ENCODE measurements around the gene TSPO.

The TSPO gene

DNA sequence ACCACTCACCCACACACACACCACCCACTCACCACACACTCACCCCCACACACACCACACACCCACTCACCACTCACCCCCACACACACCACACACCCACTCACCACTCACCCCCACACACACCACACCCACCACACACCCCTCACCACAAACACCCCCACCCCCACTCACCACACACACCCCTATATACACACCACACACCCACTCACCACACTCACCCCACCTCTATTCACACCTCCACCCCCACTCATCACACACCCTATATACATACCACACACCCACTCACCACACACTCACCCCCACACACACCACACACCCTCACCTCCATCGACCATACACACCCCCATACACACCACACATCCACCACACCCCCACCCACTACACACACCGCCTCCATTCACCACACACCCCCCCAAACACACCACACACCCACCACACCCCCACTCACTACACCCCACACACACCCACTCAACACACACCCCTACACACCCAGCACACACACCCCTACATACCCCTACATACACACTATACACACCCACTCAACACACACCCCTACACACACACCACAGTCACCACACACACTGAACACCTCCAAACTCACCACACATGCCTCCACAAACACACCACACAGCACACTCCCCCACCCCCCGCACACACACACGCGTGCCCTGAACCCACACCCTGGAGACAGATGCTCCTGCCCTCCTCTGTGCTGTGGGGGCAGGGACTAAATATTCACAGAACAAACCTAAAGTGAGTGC, 54.6 kb downstream of the TSPO start:
- TF ChIP-seq, protein P1, sequence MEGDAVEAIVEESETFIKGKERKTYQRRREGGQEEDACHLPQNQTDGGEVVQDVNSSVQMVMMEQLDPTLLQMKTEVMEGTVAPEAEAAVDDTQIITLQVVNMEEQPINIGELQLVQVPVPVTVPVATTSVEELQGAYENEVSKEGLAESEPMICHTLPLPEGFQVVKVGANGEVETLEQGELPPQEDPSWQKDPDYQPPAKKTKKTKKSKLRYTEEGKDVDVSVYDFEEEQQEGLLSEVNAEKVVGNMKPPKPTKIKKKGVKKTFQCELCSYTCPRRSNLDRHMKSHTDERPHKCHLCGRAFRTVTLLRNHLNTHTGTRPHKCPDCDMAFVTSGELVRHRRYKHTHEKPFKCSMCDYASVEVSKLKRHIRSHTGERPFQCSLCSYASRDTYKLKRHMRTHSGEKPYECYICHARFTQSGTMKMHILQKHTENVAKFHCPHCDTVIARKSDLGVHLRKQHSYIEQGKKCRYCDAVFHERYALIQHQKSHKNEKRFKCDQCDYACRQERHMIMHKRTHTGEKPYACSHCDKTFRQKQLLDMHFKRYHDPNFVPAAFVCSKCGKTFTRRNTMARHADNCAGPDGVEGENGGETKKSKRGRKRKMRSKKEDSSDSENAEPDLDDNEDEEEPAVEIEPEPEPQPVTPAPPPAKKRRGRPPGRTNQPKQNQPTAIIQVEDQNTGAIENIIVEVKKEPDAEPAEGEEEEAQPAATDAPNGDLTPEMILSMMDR (IDR thresholded peaks at IDR 0.05), result no peak

DNA sequence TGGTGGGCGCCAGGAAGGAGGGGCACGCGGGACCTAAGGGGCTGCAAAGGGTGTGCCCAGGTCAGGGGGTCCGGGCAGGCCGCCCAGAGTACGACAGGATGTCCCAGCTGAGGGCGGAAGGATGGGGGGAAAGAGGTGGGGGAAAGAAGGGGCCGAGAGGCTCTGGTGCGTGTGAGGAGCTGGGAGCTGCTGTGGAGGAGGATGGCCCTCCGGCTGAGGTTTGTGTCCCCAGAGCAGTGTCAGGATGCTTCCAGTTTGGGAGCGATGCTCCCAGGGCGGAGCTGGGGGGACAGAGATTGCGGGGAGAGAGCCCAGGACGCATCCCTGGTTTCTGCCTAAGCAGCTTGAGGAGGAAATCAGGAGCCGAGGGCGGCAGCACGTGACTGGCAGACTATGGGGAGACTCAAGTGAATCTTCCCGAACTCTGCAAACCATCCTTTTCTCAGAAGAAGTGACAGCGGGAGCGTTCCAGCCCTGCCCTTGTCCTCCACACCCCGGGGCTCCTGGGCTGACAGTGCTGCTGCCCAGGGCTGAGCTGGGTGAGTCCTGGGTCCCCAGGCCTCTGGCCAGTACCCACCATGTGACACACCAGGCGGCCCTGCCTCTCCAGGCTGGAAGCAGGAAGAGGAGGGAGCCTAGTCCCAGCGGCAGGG, 55.3 kb downstream of the TSPO start:
- TF ChIP-seq, protein P1 (IDR thresholded peaks at IDR 0.05), result no peak

DNA sequence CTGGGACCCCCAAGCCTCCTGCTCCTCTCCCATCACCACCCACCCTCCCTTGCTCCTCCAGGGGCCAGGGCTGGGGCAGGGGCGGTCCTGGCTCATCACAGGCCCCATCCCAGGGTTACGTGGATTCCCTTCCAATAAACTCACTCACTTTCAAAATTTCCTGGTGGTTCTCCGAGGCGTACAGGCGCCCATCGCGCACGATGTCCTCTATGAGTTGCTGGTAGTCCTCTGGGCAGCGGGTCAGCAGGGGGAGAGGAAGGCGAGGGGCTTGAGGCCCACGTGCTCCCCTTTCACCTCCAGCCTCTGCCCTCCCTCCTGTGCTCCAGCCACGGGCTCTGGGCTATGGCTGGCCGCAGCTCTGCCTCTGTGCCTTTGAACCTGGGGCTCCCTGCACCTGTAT, 56.0 kb downstream of the TSPO start:
- TF ChIP-seq, protein P1 (IDR thresholded peaks at IDR 0.05), result no peak

GRCh38 chr22:43207849-43208702, 56.7 kb downstream of the TSPO start:
- TF ChIP-seq, protein P1 (IDR thresholded peaks at IDR 0.05), result no peak

DNA sequence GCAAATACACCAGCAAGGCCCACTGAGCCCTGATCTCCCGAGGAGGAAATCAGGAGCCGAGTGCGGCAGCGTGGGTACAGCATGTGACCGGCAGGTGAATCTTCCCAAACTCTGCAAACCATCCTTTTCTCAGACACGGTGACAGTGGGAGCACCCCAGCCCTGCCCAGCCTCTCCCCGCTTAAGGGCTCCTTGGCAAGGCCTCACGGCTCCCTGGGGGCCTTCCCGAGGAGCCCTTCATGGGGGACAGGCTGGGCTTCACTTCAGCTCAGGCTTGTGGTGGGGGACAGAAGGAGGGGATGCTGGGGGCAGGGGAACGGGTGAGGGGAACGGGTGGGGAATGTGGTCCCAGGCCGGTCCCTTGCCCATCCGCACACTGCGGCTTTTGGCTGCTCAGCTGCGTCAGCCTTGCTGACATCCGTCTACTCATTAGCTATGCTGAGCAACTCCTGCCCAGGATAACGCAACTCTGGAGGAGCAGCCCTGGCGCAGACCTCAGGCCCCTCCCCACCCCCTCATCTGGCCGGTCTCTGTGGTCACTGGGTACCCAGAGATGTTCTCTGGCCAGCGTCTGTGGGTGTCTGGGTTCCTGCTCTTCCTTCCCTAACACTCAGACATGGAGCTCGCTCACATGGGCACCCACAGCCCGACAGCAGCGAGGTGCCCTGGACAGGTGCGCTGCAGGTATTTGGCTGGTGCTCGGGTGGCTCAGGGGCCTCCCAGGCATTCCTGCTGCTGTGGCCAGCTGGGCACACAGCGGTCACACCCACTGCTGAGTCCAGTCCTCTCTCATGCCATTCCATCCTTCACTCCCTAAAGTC, 57.6 kb downstream of the TSPO start:
- TF ChIP-seq, protein P1 (IDR thresholded peaks at IDR 0.05), result no peak

- TF ChIP-seq, protein P1 (IDR thresholded peaks at IDR 0.05), result no peak
Observed at GRCh38 chr22:43209523-43209890, 58.1 kb downstream of the TSPO start.

GRCh38 chr22:43209971-43210370, 58.6 kb downstream of the TSPO start:
- TF ChIP-seq, protein P1 (IDR thresholded peaks at IDR 0.05), result no peak
